K562 (cell line): ENCODE results near the gene GRIN2A. TPM values are rescaled to one million over a fixed set of nuclear protein-coding genes. Genes with fewer than 3 reads are reported as not detected.

Experiments used
- ATAC-seq: fragments of 200-7000 bp; cut with Tn5 transposase; 3 replicates; pipeline ENCODE4 v1.9.1; 2020; ENCODE audit warnings: moderate library complexity
- BruUV-seq: library from RNA; stranded (reverse); fragments of 400-500 nt; replicated peaks from 2 replicates; lab custom pipeline; 2021; lab: Mats Ljungman, UMichigan
- CTCF ChIA-PET: fragments of 300-600 bp; formaldehyde crosslinking; extraction: SDS; loops from one replicate; lab custom pipeline; 2021; ENCODE audit warnings: low intra/inter-chr PET ratio; lab: Yijun Ruan, JAX
- POLR2A ChIA-PET: fragments of 300-600, 350-650 bp; sonication (Branson Sonifier 250); formaldehyde crosslinking; extraction: SDS; loops from one replicate; lab custom pipeline; 2021; ENCODE audit warnings: antibody characterized with exemption, inconsistent platforms; lab: Yijun Ruan, JAX
- DNase-seq, 4 experiments: peaks; one replicate each; pipeline versions ENCODE4 v3.0.0 to v3.0.0-alpha.2; 2011 to 2018; ENCODE audit warnings: low spot score in 3 of 4, mixed read lengths in 3 of 4; ENCODE audit errors: extremely low read depth in 1 of 4
- FAIRE-seq: peaks from 2 replicates; lab custom pipeline; 2011; peaks lifted over from hg19 to GRCh38; lab: Jason Lieb, UNC
- H2AFZ ChIP-seq: 2 replicates; pipeline ENCODE4 v1.6.0; 2011; ENCODE audit warnings: low read depth, low read length, control low read depth, inconsistent platforms
- H3K27ac ChIP-seq: fragments of 200-600 bp; 3 replicates; pipeline ENCODE4 v1.8.0; 2011; ENCODE audit warnings: low read depth, mild to moderate bottlenecking, control low read depth, inconsistent platforms, low read length, moderate library complexity, mixed read lengths; ENCODE audit errors: extremely low read depth
- H3K27me3 ChIP-seq, 2 experiments: fragments of 300-600 bp in 1 of 2; 2 replicates in 1 of 2; 3 replicates in 1 of 2; pipeline versions ENCODE4 v1.6.0 to v1.8.0; 2011; ENCODE audit warnings: inconsistent platforms in 2 of 2, low read length in 2 of 2, mild to moderate bottlenecking in 1 of 2, mixed read lengths in 1 of 2, moderate library complexity in 1 of 2; ENCODE audit not compliant: control insufficient read depth in 2 of 2, insufficient read depth in 2 of 2
- H3K36me3 ChIP-seq: fragments of 300-600 bp; 3 replicates; pipeline ENCODE4 v1.8.0; 2011; ENCODE audit warnings: mild to moderate bottlenecking, low read length, inconsistent platforms; ENCODE audit not compliant: control insufficient read depth, insufficient read depth
- H3K4me1 ChIP-seq, 2 experiments: fragments of 200-600 bp in 1 of 2; replicated peaks in 1 of 2; 2 replicates in 1 of 2; 3 replicates in 1 of 2; pipeline versions ENCODE4 v1.5.1 to v1.8.0; 2011; ENCODE audit warnings: inconsistent platforms in 2 of 2, low read length in 2 of 2, mild to moderate bottlenecking in 1 of 2, mixed read lengths in 1 of 2, moderate library complexity in 1 of 2; ENCODE audit not compliant: control insufficient read depth in 2 of 2, insufficient read depth in 2 of 2
- H3K4me2 ChIP-seq: 2 replicates; pipeline ENCODE4 v1.6.1; 2011; ENCODE audit warnings: low read length, control low read depth, inconsistent platforms, mixed read lengths; ENCODE audit not compliant: insufficient read depth
- H3K4me3 ChIP-seq: fragments of 200-600 bp; sonication (generic), shearing (Covaris generic); 2 replicates; pipeline ENCODE4 v1.5.1; 2016; ENCODE audit warnings: control low read depth, inconsistent platforms
- H3K79me2 ChIP-seq: fragments of 200-600 bp; 3 replicates; pipeline ENCODE4 v1.8.0; 2011; ENCODE audit warnings: low read length, inconsistent platforms; ENCODE audit not compliant: control insufficient read depth, insufficient read depth
- H3K9ac ChIP-seq, 2 experiments: 2 replicates each; pipeline versions ENCODE4 v1.6.0 to v1.6.1; 2011; ENCODE audit warnings: low read depth in 2 of 2, low read length in 2 of 2, control low read depth in 1 of 2, inconsistent platforms in 1 of 2, mild to moderate bottlenecking in 1 of 2, mixed read lengths in 1 of 2; ENCODE audit not compliant: insufficient read depth in 1 of 2
- H3K9me1 ChIP-seq: one replicate; pipeline ENCODE4 v1.6.0; 2011; ENCODE audit warnings: inconsistent platforms, mild to moderate bottlenecking, low read length, moderate library complexity; ENCODE audit not compliant: control insufficient read depth, insufficient read depth
- H3K9me3 ChIP-seq: replicated peaks from 2 replicates; pipeline ENCODE4 v1.5.1; 2011; ENCODE audit warnings: low read depth, low read length, inconsistent platforms; ENCODE audit not compliant: control insufficient read depth, insufficient read depth
- H4K20me1 ChIP-seq: replicated peaks from 2 replicates; pipeline ENCODE4 v1.6.1; 2011; ENCODE audit warnings: low read length, inconsistent platforms, mixed read lengths; ENCODE audit not compliant: control insufficient read depth, insufficient read depth
- E2F4 ChIP-seq: sonication (generic); formaldehyde crosslinking; IDR thresholded peaks from 2 replicates; pipeline ENCODE4 v1.8.0; 2022; ENCODE audit warnings: mild to moderate bottlenecking, low read depth, missing genetic modification reagents
- FOXJ3 ChIP-seq: sonication (generic); formaldehyde crosslinking; IDR thresholded peaks from 2 replicates; pipeline ENCODE4 v1.4.0; 2020; ENCODE audit warnings: mild to moderate bottlenecking, missing genetic modification reagents
- HNRNPH1 ChIP-seq: fragments of 200-400 bp; formaldehyde crosslinking; optimal IDR thresholded peaks from 2 replicates; pipeline ENCODE3; 2017; ENCODE audit warnings: low read depth, mild to moderate bottlenecking, low read length, moderate library complexity
- KDM2B ChIP-seq: fragments of 250-450 bp; sonication (Bioruptor Pico); IDR thresholded peaks from 2 replicates; pipeline ENCODE4 v1.8.0; 2021; ENCODE audit warnings: mild to moderate bottlenecking, moderate library complexity
- NFIX ChIP-seq: fragments of 250-450 bp; sonication (Bioruptor Pico); IDR thresholded peaks from 2 replicates; pipeline ENCODE4 v1.4.0; 2020; ENCODE audit warnings: low read depth, mild to moderate bottlenecking, moderate library complexity
- NR1H2 ChIP-seq: sonication (generic); formaldehyde crosslinking; IDR thresholded peaks from 2 replicates; pipeline ENCODE4 v1.4.0; 2020; ENCODE audit warnings: mild to moderate bottlenecking, missing genetic modification reagents
- ZNF3 ChIP-seq: fragments of 250-450 bp; sonication (Bioruptor Pico); IDR thresholded peaks from 2 replicates; pipeline ENCODE4 v1.5.0; 2021; ENCODE audit warnings: mild to moderate bottlenecking, moderate library complexity
- WGBS: fragments of 100-300 bp; shearing (Covaris generic); methylation state at CpG from one replicate; pipeline ENCODE4 v1.1.6; 2016; ENCODE audit warnings: low coverage, mixed read lengths; ENCODE audit not compliant: insufficient coverage; ENCODE audit errors: missing lambda C conversion rate; 5-methylcytosine and 5-hydroxymethylcytosine counted together
- in situ Hi-C: fragments of 300-500 bp; cut with MboI; formaldehyde crosslinking; loops from 4 replicates; pipeline ENCODE4 v1.15.0; 2018; ENCODE audit warnings: inconsistent platforms, mixed read lengths
- intact Hi-C: fragments of 100-400 bp; cut with micrococcal nuclease; formaldehyde crosslinking; loops from 2 replicates; pipeline ENCODE4 v1.14.2; 2022
- polyA plus RNA-seq, 8 experiments: library from polyadenylated mRNA; depleted of rRNA in 4 of 8; stranded (reverse) in 5 of 8; unstranded in 3 of 8; fragments of >200 nt; fragmentation: Nextera tagmentation in 2 of 8; fragmentation: Illumina TruSeq in 1 of 8; extraction: Ambion mirVana in 2 of 8; extraction: Trizol in 1 of 8; gene quantifications; 2 replicates each; pipeline versions ENCODE4 v1.2.1 to v1.2.3, GENCODE V29; 2011 to 2014; ENCODE audit warnings: inconsistent platforms in 1 of 8, missing spikeins in 1 of 8
- total RNA-seq, 7 experiments: library from RNA; depleted of rRNA in 6 of 7; stranded (reverse); fragments of >200 nt in 6 of 7; fragmentation: Illumina TruSeq in 2 of 7; extraction: Trizol in 2 of 7; gene quantifications; 2 replicates each; pipeline versions ENCODE4 v1.2.1 to v1.2.3, GENCODE V29; 2011 to 2021; ENCODE audit warnings: low replicate concordance in 1 of 7

Gene GRIN2A
- total and polyA plus RNA-seq, 9 of the 15 experiments (the other 6 are each of a cell fraction or from before 2014, with no cell fraction given): not detected

DNA sequence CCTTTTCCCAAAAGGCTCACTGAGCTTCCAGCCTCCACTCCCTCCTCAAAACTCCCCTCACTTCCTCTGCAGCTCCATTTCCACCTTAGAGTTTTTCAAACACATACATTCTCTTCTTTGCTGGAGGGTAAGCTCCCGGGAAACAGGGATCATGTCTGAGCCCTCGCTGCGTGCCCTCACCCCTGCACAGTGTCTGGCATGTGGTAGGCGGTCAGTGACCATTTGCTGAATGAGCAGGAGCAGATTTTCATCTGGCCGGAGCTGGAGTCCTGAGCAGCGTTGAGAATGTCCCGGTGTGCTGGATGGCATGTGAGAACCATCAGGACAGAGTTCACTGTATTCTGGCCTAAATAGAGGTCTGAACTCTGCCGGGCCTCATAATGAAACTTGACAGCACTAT, 274.5 kb downstream of the GRIN2A start:
- WGBS: 1% methylated on average over 8 of the region's 8 CpGs
- no peak for DNase-seq
- Histone ChIP-seq H3K79me2 (no peaks in the 10 kb centered on the region), H4K20me1 (no peaks in the 10 kb centered on the region)
- TF ChIP-seq HNRNPH1 (no peak), KDM2B (CRISPR knock-in tag) (no peak), NFIX (CRISPR knock-in tag) (no peak), ZNF3 (CRISPR knock-in tag) (no peak), NR1H2 (no peak), FOXJ3 (CRISPR knock-in tag) (no peak), E2F4 (no peak)
- TF ChIP-seq, all 486 proteins: peak for 0
- Histone ChIP-seq H3K27me3 (0 out of 5 replicates have a peak, but pooled peaks cover 0 to 3% of the 10 kb centered on the region in 2 experiments), H3K4me1 (no peaks in the 10 kb centered on the region), H3K27ac (no peak overlapping the region), H3K4me2 (no peak overlapping the region), H3K9me1 (no peaks in the 10 kb centered on the region), H3K4me3 (no peak overlapping the region), H3K9ac (no peak overlapping the region), H2AFZ (no peak overlapping the region), H3K36me3 (no peaks in the 10 kb centered on the region), H3K9me3 (no peaks in the 10 kb centered on the region)
- POLR2A ChIA-PET: no interaction called here
- ATAC-seq: no peak
- CTCF ChIA-PET: no interaction called here
- in situ Hi-C loops: no loop called here
- FAIRE-seq: no peak
- intact Hi-C loops: no loop called here
- BruUV-seq: no TSS peak
